Tibial nerve (tissue), 4 donors: ENCODE measurements around the gene MBD1. TPM values are rescaled to one million over a fixed set of nuclear protein-coding genes. Genes with fewer than 3 reads are reported as not detected.
A peak's percentile ranks its signal among the peaks of the same experiment; 100 is the strongest.

Experiments
- DNase-seq, 2 donors: peaks; one replicate each; pipeline ENCODE4 v3.0.0-alpha.2; 2019; ENCODE audit warnings: low spot score in 2 of 2
- H3K27ac ChIP-seq, 4 donors: fragments of 200-600 bp; sonication (generic) in 3 of 4; one replicate each; pipeline ENCODE4 v1.5.1; 2017 to 2019; ENCODE audit warnings: mild to moderate bottlenecking in 1 of 4
- H3K27me3 ChIP-seq, 2 donors: fragments of 200-600 bp; sonication (generic) in 1 of 2; one replicate each; pipeline versions ENCODE4 v1.5.1 to v1.6.0; 2017 to 2019
- H3K36me3 ChIP-seq, 3 donors: fragments of 200-600 bp; sonication (generic); one replicate each; pipeline ENCODE4 v1.5.1; 2018 to 2019
- H3K4me1 ChIP-seq, 4 donors: fragments of 200-600 bp; sonication (generic) in 3 of 4; one replicate each; pipeline ENCODE4 v1.5.1; 2017 to 2019
- H3K4me3 ChIP-seq, 4 donors: fragments of 200-600 bp; sonication (generic) in 3 of 4; one replicate each; pipeline ENCODE4 v1.5.1; 2017 to 2019; ENCODE audit warnings: mild to moderate bottlenecking in 1 of 4, moderate library complexity in 1 of 4
- H3K9me3 ChIP-seq, 4 donors: fragments of 200-600 bp; sonication (generic) in 3 of 4; one replicate each; pipeline ENCODE4 v1.5.1; 2017 to 2019
- EP300 ChIP-seq, 2 donors: sonication (generic); formaldehyde crosslinking; IDR thresholded peaks; one replicate each; pipeline ENCODE4 v1.6.1; 2017; ENCODE audit warnings: antibody characterized with exemption in 2 of 2, mild to moderate bottlenecking in 1 of 2
- POLR2A ChIP-seq, 2 donors: fragments of 450-650 bp; IDR thresholded peaks; one replicate each; pipeline ENCODE4 v1.6.1; 2017; ENCODE audit warnings: antibody characterized with exemption in 2 of 2, mild to moderate bottlenecking in 2 of 2, moderate library complexity in 2 of 2
- WGBS, 2 donors: methylation state at CpG; one replicate each; pipeline ENCODE4 v1.1.5; 2018; 5-methylcytosine and 5-hydroxymethylcytosine counted together
- total RNA-seq, 4 donors: library from RNA; depleted of rRNA; stranded (reverse); fragments of >200 nt; gene quantifications; one replicate each; pipeline ENCODE4 v1.1.0, GENCODE V29; 2016
- TF ChIP-seq, protein P1 (sequence below), 5 experiments: fragments of 200-600 bp in 3 of 5; fragments of 450-650 bp in 2 of 5; sonication (generic) in 3 of 5; IDR thresholded peaks; one replicate each; pipeline ENCODE4 v1.5.1; 2016 to 2019; ENCODE audit warnings: antibody characterized with exemption in 5 of 5, mild to moderate bottlenecking in 3 of 5, moderate library complexity in 2 of 5

MBD1 gene
- total RNA-seq, 4 donors from 2014 or later, result 69.3 to 103 (median 85.7) TPM

- H3K9me3 ChIP-seq, result no peaks in the 10 kb centered on the region
- H3K27me3 ChIP-seq, result no peaks in the 10 kb centered on the region
- no peak for TF ChIP-seq EP300 (IDR thresholded peaks at IDR 0.05)
- no peak for TF ChIP-seq POLR2A (IDR thresholded peaks at IDR 0.05)
- TF ChIP-seq, protein P1, sequence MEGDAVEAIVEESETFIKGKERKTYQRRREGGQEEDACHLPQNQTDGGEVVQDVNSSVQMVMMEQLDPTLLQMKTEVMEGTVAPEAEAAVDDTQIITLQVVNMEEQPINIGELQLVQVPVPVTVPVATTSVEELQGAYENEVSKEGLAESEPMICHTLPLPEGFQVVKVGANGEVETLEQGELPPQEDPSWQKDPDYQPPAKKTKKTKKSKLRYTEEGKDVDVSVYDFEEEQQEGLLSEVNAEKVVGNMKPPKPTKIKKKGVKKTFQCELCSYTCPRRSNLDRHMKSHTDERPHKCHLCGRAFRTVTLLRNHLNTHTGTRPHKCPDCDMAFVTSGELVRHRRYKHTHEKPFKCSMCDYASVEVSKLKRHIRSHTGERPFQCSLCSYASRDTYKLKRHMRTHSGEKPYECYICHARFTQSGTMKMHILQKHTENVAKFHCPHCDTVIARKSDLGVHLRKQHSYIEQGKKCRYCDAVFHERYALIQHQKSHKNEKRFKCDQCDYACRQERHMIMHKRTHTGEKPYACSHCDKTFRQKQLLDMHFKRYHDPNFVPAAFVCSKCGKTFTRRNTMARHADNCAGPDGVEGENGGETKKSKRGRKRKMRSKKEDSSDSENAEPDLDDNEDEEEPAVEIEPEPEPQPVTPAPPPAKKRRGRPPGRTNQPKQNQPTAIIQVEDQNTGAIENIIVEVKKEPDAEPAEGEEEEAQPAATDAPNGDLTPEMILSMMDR (IDR thresholded peaks at IDR 0.05), result no peak
- WGBS, 2 donors, result 1 to 3% methylated on average over 16 of the region's 16 CpGs
- H3K36me3 ChIP-seq, result peaks cover 0 to 66% (median 11%) of the 10 kb centered on the region in 3 donors
- H3K27ac ChIP-seq, result peak overlapping the region; percentile 63 to 97 (median 91)
- peaks cover 0 to 34% (median 16%) of the 10 kb centered on the region in 4 donors for H3K4me1 ChIP-seq
- DNase-seq, result no peak
- peak overlapping the region; percentile 49 to 99 (median 88) for H3K4me3 ChIP-seq
Measured at GRCh38 chr18:50280707-50281294, 522 bp downstream of the MBD1 start.

- Histone ChIP-seq H3K27me3 (no peaks in the 10 kb centered on the region), H3K36me3 (peaks cover 3 to 66% (median 22%) of the 10 kb centered on the region in 3 donors), H3K4me3 (no peak overlapping the region), H3K9me3 (no peaks in the 10 kb centered on the region), H3K27ac (peak overlapping the region in 1 of 4 donors; percentile 94), H3K4me1 (peaks cover 0 to 34% (median 16%) of the 10 kb centered on the region in 4 donors)
- TF ChIP-seq POLR2A (IDR thresholded peaks at IDR 0.05) (no peak), EP300 (IDR thresholded peaks at IDR 0.05) (no peak)
- TF ChIP-seq, protein P1 (IDR thresholded peaks at IDR 0.05), result no peak
- 93% methylated on average over 7 of the region's 7 CpGs for WGBS, 2 donors
- DNase-seq, result no peak
Measured at GRCh38 chr18:50279752-50280151, 1.6 kb downstream of the MBD1 start.

GRCh38 chr18:50277942-50278341 lies 3.4 kb downstream of the MBD1 start:
- Histone ChIP-seq H3K36me3 (peaks cover 3 to 66% (median 39%) of the 10 kb centered on the region in 3 donors), H3K4me3 (no peak overlapping the region), H3K27ac (no peak overlapping the region), H3K9me3 (no peaks in the 10 kb centered on the region), H3K4me1 (peaks cover 0 to 34% (median 16%) of the 10 kb centered on the region in 4 donors), H3K27me3 (no peaks in the 10 kb centered on the region)
- TF ChIP-seq, protein P1 (IDR thresholded peaks at IDR 0.05), result no peak
- TF ChIP-seq EP300 (IDR thresholded peaks at IDR 0.05), result no peak
- DNase-seq, result no peak
- 84 to 85% methylated on average over 6 of the region's 6 CpGs for WGBS, 2 donors

GRCh38 chr18:50276452-50276851 lies 4.9 kb downstream of the MBD1 start:
- 87 to 97% methylated on average over 4 of the region's 4 CpGs for WGBS, 2 donors
- Histone ChIP-seq H3K27ac (no peak overlapping the region), H3K36me3 (peaks cover 3 to 74% (median 52%) of the 10 kb centered on the region in 3 donors), H3K27me3 (no peaks in the 10 kb centered on the region), H3K4me1 (peaks cover 0 to 22% (median 14%) of the 10 kb centered on the region in 4 donors), H3K4me3 (no peak overlapping the region), H3K9me3 (no peaks in the 10 kb centered on the region)
- no peak for DNase-seq
- no peak for TF ChIP-seq POLR2A (IDR thresholded peaks at IDR 0.05)
- TF ChIP-seq EP300 (IDR thresholded peaks at IDR 0.05), result no peak
- TF ChIP-seq, protein P1 (IDR thresholded peaks at IDR 0.05), result no peak

DNA sequence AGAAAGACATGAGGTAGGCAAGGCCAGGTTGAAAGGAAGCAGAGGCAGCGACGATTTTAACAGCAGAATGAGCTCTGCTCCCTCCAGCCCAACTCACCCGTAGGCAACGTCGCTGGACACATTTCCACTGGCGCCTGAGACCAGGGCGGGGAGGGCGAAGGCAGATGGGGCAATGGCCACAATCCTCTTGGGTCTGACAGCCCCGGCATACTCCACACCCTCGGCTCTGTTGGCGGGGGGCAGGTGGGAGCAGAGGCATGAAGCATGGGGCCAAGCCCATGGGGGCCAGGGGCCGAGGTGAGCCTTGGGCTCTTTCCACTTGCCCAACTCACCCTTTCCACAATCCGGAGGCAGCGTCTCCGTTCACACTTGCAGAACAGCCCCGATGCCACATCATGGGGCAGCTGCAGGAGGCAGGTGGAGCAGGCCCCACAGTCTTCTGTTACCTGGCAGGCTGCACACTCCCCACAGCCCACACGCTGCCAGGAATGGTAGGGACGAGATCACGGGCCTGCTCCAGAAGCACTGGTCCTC lies 5.8 kb downstream of the MBD1 start:
- Histone ChIP-seq H3K9me3 (no peaks in the 10 kb centered on the region), H3K4me3 (no peak overlapping the region), H3K4me1 (peaks cover 0 to 19% (median 13%) of the 10 kb centered on the region in 4 donors), H3K27ac (no peak overlapping the region), H3K27me3 (no peaks in the 10 kb centered on the region), H3K36me3 (peaks cover 7 to 82% (median 55%) of the 10 kb centered on the region in 3 donors)
- TF ChIP-seq EP300 (IDR thresholded peaks at IDR 0.05), result no peak
- TF ChIP-seq, protein P1 (IDR thresholded peaks at IDR 0.05), result no peak
- no peak for TF ChIP-seq POLR2A (IDR thresholded peaks at IDR 0.05)
- no peak for DNase-seq
- WGBS, 2 donors, result 91 to 96% methylated on average over 19 of the region's 19 CpGs
